K562 (cell line): ENCODE results near the gene MLLT6. TPM values are rescaled to one million over a fixed set of nuclear protein-coding genes. Genes with fewer than 3 reads are reported as not detected.
A peak's percentile ranks its signal among the peaks of the same experiment; 100 is the strongest.

Experiments used
- ATAC-seq: fragments of 200-7000 bp; cut with Tn5 transposase; 3 replicates; pipeline ENCODE4 v1.9.1; 2020; ENCODE audit warnings: moderate library complexity
- BruUV-seq: library from RNA; stranded (reverse); fragments of 400-500 nt; replicated peaks from 2 replicates; lab custom pipeline; 2021; lab: Mats Ljungman, UMichigan
- CTCF ChIA-PET: fragments of 300-600 bp; formaldehyde crosslinking; extraction: SDS; loops from one replicate; lab custom pipeline; 2021; ENCODE audit warnings: low intra/inter-chr PET ratio; lab: Yijun Ruan, JAX
- POLR2A ChIA-PET: fragments of 300-600, 350-650 bp; sonication (Branson Sonifier 250); formaldehyde crosslinking; extraction: SDS; loops from one replicate; lab custom pipeline; 2021; ENCODE audit warnings: antibody characterized with exemption, inconsistent platforms; lab: Yijun Ruan, JAX
- DNase-seq, 4 experiments: peaks; one replicate each; pipeline versions ENCODE4 v3.0.0 to v3.0.0-alpha.2; 2011 to 2018; ENCODE audit warnings: low spot score in 3 of 4, mixed read lengths in 3 of 4; ENCODE audit errors: extremely low read depth in 1 of 4
- FAIRE-seq: peaks from 2 replicates; lab custom pipeline; 2011; peaks lifted over from hg19 to GRCh38; lab: Jason Lieb, UNC
- H2AFZ ChIP-seq: 2 replicates; pipeline ENCODE4 v1.6.0; 2011; ENCODE audit warnings: low read depth, low read length, control low read depth, inconsistent platforms
- H3K27ac ChIP-seq: fragments of 200-600 bp; 3 replicates; pipeline ENCODE4 v1.8.0; 2011; ENCODE audit warnings: low read depth, mild to moderate bottlenecking, control low read depth, inconsistent platforms, low read length, moderate library complexity, mixed read lengths; ENCODE audit errors: extremely low read depth
- H3K27me3 ChIP-seq, 2 experiments: fragments of 300-600 bp in 1 of 2; 2 replicates in 1 of 2; 3 replicates in 1 of 2; pipeline versions ENCODE4 v1.6.0 to v1.8.0; 2011; ENCODE audit warnings: inconsistent platforms in 2 of 2, low read length in 2 of 2, mild to moderate bottlenecking in 1 of 2, mixed read lengths in 1 of 2, moderate library complexity in 1 of 2; ENCODE audit not compliant: control insufficient read depth in 2 of 2, insufficient read depth in 2 of 2
- H3K36me3 ChIP-seq: fragments of 300-600 bp; 3 replicates; pipeline ENCODE4 v1.8.0; 2011; ENCODE audit warnings: mild to moderate bottlenecking, low read length, inconsistent platforms; ENCODE audit not compliant: control insufficient read depth, insufficient read depth
- H3K4me1 ChIP-seq, 2 experiments: fragments of 200-600 bp in 1 of 2; replicated peaks in 1 of 2; 2 replicates in 1 of 2; 3 replicates in 1 of 2; pipeline versions ENCODE4 v1.5.1 to v1.8.0; 2011; ENCODE audit warnings: inconsistent platforms in 2 of 2, low read length in 2 of 2, mild to moderate bottlenecking in 1 of 2, mixed read lengths in 1 of 2, moderate library complexity in 1 of 2; ENCODE audit not compliant: control insufficient read depth in 2 of 2, insufficient read depth in 2 of 2
- H3K4me2 ChIP-seq: 2 replicates; pipeline ENCODE4 v1.6.1; 2011; ENCODE audit warnings: low read length, control low read depth, inconsistent platforms, mixed read lengths; ENCODE audit not compliant: insufficient read depth
- H3K4me3 ChIP-seq: fragments of 200-600 bp; sonication (generic), shearing (Covaris generic); 2 replicates; pipeline ENCODE4 v1.5.1; 2016; ENCODE audit warnings: control low read depth, inconsistent platforms
- H3K79me2 ChIP-seq: fragments of 200-600 bp; 3 replicates; pipeline ENCODE4 v1.8.0; 2011; ENCODE audit warnings: low read length, inconsistent platforms; ENCODE audit not compliant: control insufficient read depth, insufficient read depth
- H3K9ac ChIP-seq, 2 experiments: 2 replicates each; pipeline versions ENCODE4 v1.6.0 to v1.6.1; 2011; ENCODE audit warnings: low read depth in 2 of 2, low read length in 2 of 2, control low read depth in 1 of 2, inconsistent platforms in 1 of 2, mild to moderate bottlenecking in 1 of 2, mixed read lengths in 1 of 2; ENCODE audit not compliant: insufficient read depth in 1 of 2
- H3K9me1 ChIP-seq: one replicate; pipeline ENCODE4 v1.6.0; 2011; ENCODE audit warnings: inconsistent platforms, mild to moderate bottlenecking, low read length, moderate library complexity; ENCODE audit not compliant: control insufficient read depth, insufficient read depth
- H3K9me3 ChIP-seq: replicated peaks from 2 replicates; pipeline ENCODE4 v1.5.1; 2011; ENCODE audit warnings: low read depth, low read length, inconsistent platforms; ENCODE audit not compliant: control insufficient read depth, insufficient read depth
- H4K20me1 ChIP-seq: replicated peaks from 2 replicates; pipeline ENCODE4 v1.6.1; 2011; ENCODE audit warnings: low read length, inconsistent platforms, mixed read lengths; ENCODE audit not compliant: control insufficient read depth, insufficient read depth
- NR2F6 ChIP-seq: fragments of 450-650 bp; formaldehyde crosslinking; IDR thresholded peaks from 2 replicates; pipeline ENCODE4 v1.4.0; 2020; ENCODE audit warnings: mild to moderate bottlenecking
- RFX1 ChIP-seq: fragments of 450-650 bp; IDR thresholded peaks from 2 replicates; pipeline ENCODE4 v1.6.1; 2016; ENCODE audit warnings: mild to moderate bottlenecking, moderate library complexity
- WGBS: fragments of 100-300 bp; shearing (Covaris generic); methylation state at CpG from one replicate; pipeline ENCODE4 v1.1.6; 2016; ENCODE audit warnings: low coverage, mixed read lengths; ENCODE audit not compliant: insufficient coverage; ENCODE audit errors: missing lambda C conversion rate; 5-methylcytosine and 5-hydroxymethylcytosine counted together
- in situ Hi-C: fragments of 300-500 bp; cut with MboI; formaldehyde crosslinking; loops from 4 replicates; pipeline ENCODE4 v1.15.0; 2018; ENCODE audit warnings: inconsistent platforms, mixed read lengths
- intact Hi-C: fragments of 100-400 bp; cut with micrococcal nuclease; formaldehyde crosslinking; loops from 2 replicates; pipeline ENCODE4 v1.14.2; 2022
- polyA plus RNA-seq, 8 experiments: library from polyadenylated mRNA; depleted of rRNA in 4 of 8; stranded (reverse) in 5 of 8; unstranded in 3 of 8; fragments of >200 nt; fragmentation: Nextera tagmentation in 2 of 8; fragmentation: Illumina TruSeq in 1 of 8; extraction: Ambion mirVana in 2 of 8; extraction: Trizol in 1 of 8; gene quantifications; 2 replicates each; pipeline versions ENCODE4 v1.2.1 to v1.2.3, GENCODE V29; 2011 to 2014; ENCODE audit warnings: inconsistent platforms in 1 of 8, missing spikeins in 1 of 8
- total RNA-seq, 7 experiments: library from RNA; depleted of rRNA in 6 of 7; stranded (reverse); fragments of >200 nt in 6 of 7; fragmentation: Illumina TruSeq in 2 of 7; extraction: Trizol in 2 of 7; gene quantifications; 2 replicates each; pipeline versions ENCODE4 v1.2.1 to v1.2.3, GENCODE V29; 2011 to 2021; ENCODE audit warnings: low replicate concordance in 1 of 7
- TF ChIP-seq, protein P1 (sequence below): fragments of 450-650 bp; IDR thresholded peaks from 2 replicates; pipeline ENCODE4 v1.6.1; 2018; ENCODE audit not compliant: partially characterized antibody

The MLLT6 gene
- total and polyA plus RNA-seq, 9 of the 15 experiments (the other 6 are each of a cell fraction or from before 2014, with no cell fraction given): 3.1 to 71.7 (median 30.0) TPM

DNA sequence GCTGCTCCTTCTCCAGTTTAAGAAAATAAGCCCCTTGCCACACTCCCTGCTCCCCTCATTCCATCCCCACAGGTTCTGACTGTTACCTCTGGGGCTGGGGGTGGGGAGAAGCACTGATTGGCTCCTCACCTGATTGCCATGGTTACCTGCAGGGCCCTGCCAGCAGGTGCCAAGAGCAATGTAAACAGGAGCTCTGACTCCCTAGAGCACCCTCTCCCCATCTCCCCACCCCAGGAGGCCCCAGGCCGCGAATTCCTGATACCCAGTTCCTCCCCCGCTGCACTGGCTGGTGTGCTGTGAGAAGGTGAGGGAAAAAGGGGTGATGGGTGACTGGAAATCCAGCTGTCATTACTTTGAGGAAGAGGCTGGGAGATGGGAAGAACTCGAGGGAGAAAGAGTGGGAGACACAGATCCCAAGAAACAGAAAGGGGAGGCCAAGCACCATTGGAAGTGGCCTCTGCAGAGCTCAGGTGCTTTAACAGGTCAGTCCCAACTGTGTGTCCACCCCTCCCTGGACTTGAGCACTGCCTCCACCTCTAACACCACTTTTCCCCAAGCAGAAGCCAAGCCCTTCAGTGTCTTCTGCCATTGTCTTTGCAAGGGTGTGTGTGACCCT is 38.6 kb downstream of the MLLT6 start:
- intact Hi-C loops (no loop called here), in situ Hi-C loops (no loop called here)
- ATAC-seq (no peak), DNase-seq (no peak), FAIRE-seq (no peak)
- H3K9me3 ChIP-seq: no peaks in the 10 kb centered on the region
- ChIA-PET CTCF (no interaction called here), POLR2A (interaction anchor here (1.0 to 1.6 kb wide), 2 partner anchors 12 to 128 kb away, joined by 4 to 6 read pairs; no protein-coding TSS in a partner anchor)
- H3K4me3 ChIP-seq: no peak overlapping the region
- 70% methylated on average over 4 of the region's 4 CpGs for WGBS
- peaks cover 7% of the 10 kb centered on the region for H3K9me1 ChIP-seq
- peaks cover 29% of the 10 kb centered on the region; the same call in 2 of the 3 replicates for H3K36me3 ChIP-seq
- no peaks in the 10 kb centered on the region for H3K27me3 ChIP-seq
- peaks cover 19 to 48% of the 10 kb centered on the region in 2 experiments for H3K4me1 ChIP-seq
- no TSS peak for BruUV-seq
- H3K9ac ChIP-seq: peak overlapping the region in 1 of 2 experiments; percentile 55; a peak in 1 of 4 replicates
- no peak overlapping the region for H2AFZ ChIP-seq
- no peak overlapping the region for H3K27ac ChIP-seq
- no peak overlapping the region for H3K4me2 ChIP-seq
- H4K20me1 ChIP-seq: peaks cover 13% of the 10 kb centered on the region
- H3K79me2 ChIP-seq: peaks cover 67% of the 10 kb centered on the region
- TF ChIP-seq, protein P1, sequence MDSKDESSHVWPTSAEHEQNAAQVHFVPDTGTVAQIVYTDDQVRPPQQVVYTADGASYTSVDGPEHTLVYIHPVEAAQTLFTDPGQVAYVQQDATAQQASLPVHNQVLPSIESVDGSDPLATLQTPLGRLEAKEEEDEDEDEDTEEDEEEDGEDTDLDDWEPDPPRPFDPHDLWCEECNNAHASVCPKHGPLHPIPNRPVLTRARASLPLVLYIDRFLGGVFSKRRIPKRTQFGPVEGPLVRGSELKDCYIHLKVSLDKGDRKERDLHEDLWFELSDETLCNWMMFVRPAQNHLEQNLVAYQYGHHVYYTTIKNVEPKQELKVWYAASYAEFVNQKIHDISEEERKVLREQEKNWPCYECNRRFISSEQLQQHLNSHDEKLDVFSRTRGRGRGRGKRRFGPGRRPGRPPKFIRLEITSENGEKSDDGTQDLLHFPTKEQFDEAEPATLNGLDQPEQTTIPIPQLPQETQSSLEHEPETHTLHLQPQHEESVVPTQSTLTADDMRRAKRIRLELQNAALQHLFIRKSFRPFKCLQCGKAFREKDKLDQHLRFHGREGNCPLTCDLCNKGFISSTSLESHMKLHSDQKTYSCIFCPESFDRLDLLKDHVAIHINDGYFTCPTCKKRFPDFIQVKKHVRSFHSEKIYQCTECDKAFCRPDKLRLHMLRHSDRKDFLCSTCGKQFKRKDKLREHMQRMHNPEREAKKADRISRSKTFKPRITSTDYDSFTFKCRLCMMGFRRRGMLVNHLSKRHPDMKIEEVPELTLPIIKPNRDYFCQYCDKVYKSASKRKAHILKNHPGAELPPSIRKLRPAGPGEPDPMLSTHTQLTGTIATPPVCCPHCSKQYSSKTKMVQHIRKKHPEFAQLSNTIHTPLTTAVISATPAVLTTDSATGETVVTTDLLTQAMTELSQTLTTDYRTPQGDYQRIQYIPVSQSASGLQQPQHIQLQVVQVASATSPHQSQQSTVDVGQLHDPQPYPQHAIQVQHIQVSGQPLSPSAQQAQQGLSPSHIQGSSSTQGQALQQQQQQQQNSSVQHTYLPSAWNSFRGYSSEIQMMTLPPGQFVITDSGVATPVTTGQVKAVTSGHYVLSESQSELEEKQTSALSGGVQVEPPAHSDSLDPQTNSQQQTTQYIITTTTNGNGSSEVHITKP: peak; percentile 79
- TF ChIP-seq RFX1 (peak; percentile 48; the same call in 1 of the 2 replicates), NR2F6 (CRISPR knock-in tag) (no peak)
- TF ChIP-seq, all 486 proteins: peak for 2
